A673 (cell line): ENCODE data around the gene POLA1. TPM values are rescaled to one million over a fixed set of nuclear protein-coding genes. Genes with fewer than 3 reads are reported as not detected.

Source experiments
- BruUV-seq: library from RNA; stranded (reverse); fragments of 400-500 nt; replicated peaks from 2 replicates; lab custom pipeline; 2021; lab: Mats Ljungman, UMichigan
- CTCF ChIA-PET: fragments of 300-600 bp; sonication (Branson Sonifier 250); formaldehyde crosslinking; loops from one replicate; lab custom pipeline; 2022; ENCODE audit warnings: antibody characterized with exemption; lab: Charles Lee
- POLR2A ChIA-PET: fragments of 300-600 bp; sonication (Branson Sonifier 250); formaldehyde crosslinking; loops from one replicate; lab custom pipeline; 2022; ENCODE audit warnings: antibody characterized with exemption; ENCODE audit not compliant: low non-redundant PET; lab: Charles Lee
- DNase-seq: peaks from one replicate; pipeline ENCODE4 v3.0.0-alpha.2; 2015; ENCODE audit warnings: low spot score
- H3K27ac ChIP-seq: fragments of 200-600 bp; sonication (generic); 2 replicates; pipeline ENCODE4 v1.5.1; 2016; ENCODE audit warnings: mixed run types, low read depth, mild to moderate bottlenecking, mixed read lengths, antibody characterized with exemption, low read length; ENCODE audit not compliant: poor library complexity, severe bottlenecking
- H3K27me3 ChIP-seq: fragments of 200-600 bp; sonication (generic); replicated peaks from 2 replicates; pipeline ENCODE4 v1.6.1; 2017; ENCODE audit warnings: mixed run types, low read depth, mild to moderate bottlenecking, mixed read lengths, antibody characterized with exemption, low read length; ENCODE audit not compliant: insufficient read depth, poor library complexity
- H3K36me3 ChIP-seq: fragments of 200-600 bp; sonication (generic); 2 replicates; pipeline ENCODE4 v1.6.1; 2016; ENCODE audit warnings: mixed run types, mild to moderate bottlenecking, mixed read lengths, antibody characterized with exemption, low read length; ENCODE audit not compliant: insufficient read depth, poor library complexity, severe bottlenecking
- H3K4me1 ChIP-seq: fragments of 200-600 bp; sonication (generic); 2 replicates; pipeline ENCODE4 v1.6.1; 2017; ENCODE audit warnings: mixed run types, mild to moderate bottlenecking, mixed read lengths, antibody characterized with exemption, low read length; ENCODE audit not compliant: insufficient read depth, poor library complexity, severe bottlenecking
- H3K4me3 ChIP-seq: fragments of 200-600 bp; sonication (generic); 2 replicates; pipeline ENCODE4 v1.5.1; 2016; ENCODE audit warnings: low read depth, mixed run types, mild to moderate bottlenecking, mixed read lengths, low read length; ENCODE audit not compliant: poor library complexity, severe bottlenecking
- H3K9me3 ChIP-seq: fragments of 200-600 bp; sonication (generic); 2 replicates; pipeline ENCODE4 v1.6.1; 2016; ENCODE audit warnings: mixed run types, low read depth, mild to moderate bottlenecking, mixed read lengths, antibody characterized with exemption, low read length; ENCODE audit not compliant: poor library complexity, severe bottlenecking
- CTCF ChIP-seq: fragments of 300-800, 200-600 bp; sonication (generic); conservative IDR thresholded peaks from 2 replicates; pipeline ENCODE4 v1.5.1; 2017; ENCODE audit warnings: low read depth, mild to moderate bottlenecking, antibody characterized with exemption, low read length, moderate library complexity, mixed read lengths
- EZH2 ChIP-seq: fragments of 200-600 bp; sonication (generic); IDR thresholded peaks from 2 replicates; pipeline ENCODE4 v1.6.1; 2017; ENCODE audit warnings: borderline replicate concordance, low read depth, mild to moderate bottlenecking, mixed read lengths, antibody characterized with exemption, low read length; ENCODE audit not compliant: poor library complexity, severe bottlenecking
- intact Hi-C: fragments of 100-400 bp; cut with micrococcal nuclease; formaldehyde crosslinking; loops from one replicate; pipeline ENCODE4 v1.10.0; 2022; ENCODE audit not compliant: unreplicated experiment
- total RNA-seq: library from RNA; stranded (reverse); gene quantifications from 2 replicates; pipeline ENCODE4 v1.2.3, GENCODE V29; 2021

Gene POLA1
- total RNA-seq, 1 experiment from 2014 or later = 44.9 TPM

GRCh38 chrX:24945009-24945408, 251.3 kb downstream of the POLA1 start:
- intact Hi-C loops = no loop called here
- ChIA-PET CTCF (no interaction called here), POLR2A (no interaction called here)
- TF ChIP-seq EZH2 = no peak
- TF ChIP-seq CTCF = no peak
- Histone ChIP-seq H3K27me3 (peaks cover 11% of the 10 kb centered on the region), H3K4me1 (no peaks in the 10 kb centered on the region), H3K4me3 (no peak overlapping the region), H3K27ac (no peak overlapping the region), H3K36me3 (no peaks in the 10 kb centered on the region), H3K9me3 (no peaks in the 10 kb centered on the region)
- DNase-seq = no peak
- BruUV-seq = no TSS peak

- no TSS peak for BruUV-seq
- DNase-seq = no peak
- Histone ChIP-seq H3K4me3 (no peak overlapping the region), H3K27ac (no peak overlapping the region), H3K27me3 (peaks cover 11% of the 10 kb centered on the region), H3K4me1 (no peaks in the 10 kb centered on the region), H3K36me3 (no peaks in the 10 kb centered on the region), H3K9me3 (no peaks in the 10 kb centered on the region)
- ChIA-PET POLR2A (no interaction called here), CTCF (no interaction called here)
- intact Hi-C loops = no loop called here
- TF ChIP-seq CTCF = no peak
- TF ChIP-seq EZH2 = no peak
Measured at GRCh38 chrX:24946369-24946768, 252.7 kb downstream of the POLA1 start.

- no peaks in the 10 kb centered on the region for H3K9me3 ChIP-seq
- POLR2A ChIA-PET = no interaction called here
- intact Hi-C loops = no loop called here
- CTCF ChIA-PET = no interaction called here
- no peak overlapping the region for H3K4me3 ChIP-seq
- H3K27ac ChIP-seq = no peak overlapping the region
- peaks cover 19% of the 10 kb centered on the region for H3K27me3 ChIP-seq
- DNase-seq = no peak
- TF ChIP-seq CTCF = no peak
- no peak for TF ChIP-seq EZH2
- no peaks in the 10 kb centered on the region for H3K36me3 ChIP-seq
- peaks cover 17% of the 10 kb centered on the region for H3K4me1 ChIP-seq
- no TSS peak for BruUV-seq
Measured at GRCh38 chrX:24954732-24955131, 261.0 kb downstream of the POLA1 start.
